GM23248 (cell line): ENCODE measurements around the gene SPX.

ENCODE experiments used
- EZH2 ChIP-seq: fragments of 200-600 bp; sonication (generic); IDR thresholded peaks from 2 replicates; pipeline ENCODE4 v1.6.1; 2018; ENCODE audit warnings: antibody characterized with exemption, mild to moderate bottlenecking; ENCODE audit not compliant: insufficient read depth, poor library complexity, severe bottlenecking
- EZH2phosphoT487 ChIP-seq: fragments of 200-600 bp; sonication (generic); IDR thresholded peaks from 2 replicates; pipeline ENCODE4 v1.6.1; 2018; ENCODE audit warnings: antibody characterized with exemption, moderate library complexity, mild to moderate bottlenecking, low read depth; ENCODE audit not compliant: insufficient read depth

GRCh38 chr12:21485998-21486397 is 40.1 kb upstream of the SPX start:
- no peak for TF ChIP-seq EZH2phosphoT487
- no peak for TF ChIP-seq EZH2
